Tibial artery (tissue), 4 donors: ENCODE results near the gene AS3MT.
"Not testable (repeated sequence)": the region's sequence is repeated elsewhere in the genome, so short reads cannot be mapped to it uniquely, and the experiment has no call there.

Experiments used
- DNase-seq, 2 donors: peaks; one replicate each; pipeline ENCODE4 v3.0.0-alpha.2; 2019
- H3K27ac ChIP-seq, 2 donors: fragments of 200-600 bp; sonication (generic) in 1 of 2; 1 replicate in 1 of 2; 2 replicates in 1 of 2; pipeline ENCODE4 v1.5.1; 2018 to 2019; ENCODE audit warnings: mild to moderate bottlenecking in 1 of 2
- H3K27me3 ChIP-seq, 2 donors: fragments of 200-600 bp; sonication (generic) in 1 of 2; one replicate each; pipeline versions ENCODE4 v1.5.1 to v1.6.0; 2016 to 2019
- H3K36me3 ChIP-seq, 3 donors: fragments of 200-600 bp; sonication (generic) in 2 of 3; one replicate each; pipeline ENCODE4 v1.5.1; 2016 to 2019; ENCODE audit warnings: mild to moderate bottlenecking in 2 of 3
- H3K4me1 ChIP-seq, 4 donors: fragments of 200-600 bp; sonication (generic) in 2 of 4; 1 replicate in 3 of 4; 2 replicates in 1 of 4; pipeline ENCODE4 v1.5.1; 2016 to 2019
- H3K4me3 ChIP-seq, 2 donors: fragments of 200-600 bp; sonication (generic) in 1 of 2; 1 replicate in 1 of 2; 2 replicates in 1 of 2; pipeline ENCODE4 v1.5.1; 2018 to 2019; ENCODE audit warnings: mild to moderate bottlenecking in 2 of 2
- H3K9me3 ChIP-seq, 3 donors: fragments of 200-600 bp; sonication (generic) in 1 of 3; one replicate each; pipeline ENCODE4 v1.5.1; 2016 to 2019
- CTCF ChIP-seq, 2 experiments: fragments of 200-600 bp in 1 of 2; fragments of 450-650 bp in 1 of 2; IDR thresholded peaks; one replicate each; pipeline ENCODE4 v1.5.1; 2017 to 2019; ENCODE audit warnings: antibody characterized with exemption in 2 of 2, mild to moderate bottlenecking in 1 of 2, moderate library complexity in 1 of 2
- intact Hi-C: fragments of 100-400 bp; cut with DNase I; formaldehyde crosslinking; loops from one replicate; pipeline ENCODE4 v1.15.0; 2023; ENCODE audit warnings: low total_unique reads

The AS3MT gene

GRCh38 chr10:102850025-102850518, 19.2 kb upstream of the AS3MT start:
- Histone ChIP-seq H3K4me3 (no peak overlapping the region), H3K36me3 (no peaks in the 10 kb centered on the region), H3K27ac (no peak overlapping the region), H3K9me3 (no peaks in the 10 kb centered on the region), H3K4me1 (peaks cover 0 to 8% (median under 1%) of the 10 kb centered on the region in 4 donors), H3K27me3 (no peaks in the 10 kb centered on the region)
- DNase-seq: no peak
- intact Hi-C loops: no loop called here
- no peak for TF ChIP-seq CTCF (IDR thresholded peaks at IDR 0.05)

GRCh38 chr10:102853237-102853636, 16.0 kb upstream of the AS3MT start:
- DNase-seq, H3K4me3 ChIP-seq, H3K27me3 ChIP-seq, H3K27ac ChIP-seq, H3K4me1 ChIP-seq, H3K36me3 ChIP-seq, intact Hi-C loops, H3K9me3 ChIP-seq: not testable (repeated sequence)

- DNase-seq, H3K27ac ChIP-seq, H3K27me3 ChIP-seq, H3K9me3 ChIP-seq, H3K4me1 ChIP-seq, intact Hi-C loops, H3K4me3 ChIP-seq: not testable (repeated sequence)
- H3K36me3 ChIP-seq: peaks cover 4 to 16% (median 5%) of the 10 kb centered on the region in 3 donors
These were observed 13.4 kb upstream of the AS3MT start for GRCh38 chr10:102855731-102856436.

- DNase-seq: no peak
- intact Hi-C loops: no loop called here
- H3K36me3 ChIP-seq: peaks cover 4 to 26% (median 5%) of the 10 kb centered on the region in 3 donors
- H3K4me1 ChIP-seq: peaks cover 0 to 10% (median 5%) of the 10 kb centered on the region in 4 donors
- no peak for TF ChIP-seq CTCF (IDR thresholded peaks at IDR 0.05)
- H3K27ac ChIP-seq: no peak overlapping the region
- H3K27me3 ChIP-seq: no peaks in the 10 kb centered on the region
- H3K4me3 ChIP-seq: no peak overlapping the region
- no peaks in the 10 kb centered on the region for H3K9me3 ChIP-seq
These were observed 12.4 kb upstream of the AS3MT start for GRCh38 chr10:102856758-102857424.

- peaks cover 0 to 10% (median 2%) of the 10 kb centered on the region in 4 donors for H3K4me1 ChIP-seq
- H3K9me3 ChIP-seq: no peaks in the 10 kb centered on the region
- TF ChIP-seq CTCF (IDR thresholded peaks at IDR 0.05): no peak
- no peaks in the 10 kb centered on the region for H3K27me3 ChIP-seq
- no peak overlapping the region for H3K27ac ChIP-seq
- H3K4me3 ChIP-seq: no peak overlapping the region
- intact Hi-C loops: no loop called here
- H3K36me3 ChIP-seq: peaks cover 10 to 47% (median 26%) of the 10 kb centered on the region in 3 donors
- no peak for DNase-seq
These were observed 9.4 kb upstream of the AS3MT start for GRCh38 chr10:102859911-102860310.

- Histone ChIP-seq H3K27me3 (no peaks in the 10 kb centered on the region), H3K4me1 (no peaks in the 10 kb centered on the region), H3K4me3 (no peak overlapping the region), H3K9me3 (no peaks in the 10 kb centered on the region), H3K36me3 (peaks cover 10 to 47% (median 26%) of the 10 kb centered on the region in 3 donors), H3K27ac (no peak overlapping the region)
- DNase-seq: no peak
- intact Hi-C loops: no loop called here
- no peak for TF ChIP-seq CTCF (IDR thresholded peaks at IDR 0.05)
These were observed 5.6 kb upstream of the AS3MT start for GRCh38 chr10:102863660-102864059.
